NB4 (cell line): ENCODE data around the gene ACOXL.

ENCODE experiments used
- MAX ChIP-seq: IDR thresholded peaks from 2 replicates; pipeline ENCODE4 v1.6.1; 2011; ENCODE audit warnings: low read depth, low read length
- POLR2A ChIP-seq: IDR thresholded peaks from 2 replicates; pipeline ENCODE4 v1.6.1; 2011; ENCODE audit warnings: mild to moderate bottlenecking; ENCODE audit not compliant: insufficient read length; ENCODE audit errors: extremely low read depth

GRCh38 chr2:110871637-110872036 is 139.3 kb downstream of the ACOXL start:
- TF ChIP-seq MAX: no peak
- TF ChIP-seq POLR2A: no peak
